A549 (cell line): ENCODE measurements around the gene LZTFL1. TPM values are rescaled to one million over a fixed set of nuclear protein-coding genes. Genes with fewer than 3 reads are reported as not detected.
"Not testable (repeated sequence)": the region's sequence is repeated elsewhere in the genome, so short reads cannot be mapped to it uniquely, and the experiment has no call there.

Experiments
- ATAC-seq, 2 experiments: fragments of 200-7000 bp in 1 of 2; fragments of >200 bp in 1 of 2; cut with Nextera tagmentation in 1 of 2; cut with Tn5 transposase in 1 of 2; 3 replicates each; pipeline versions ENCODE4 v1.8.0 to v1.9.1; 2018 to 2020; ENCODE audit warnings: mild to moderate bottlenecking in 1 of 2, moderate library complexity in 1 of 2
- CTCF ChIA-PET: fragments of 300-600 bp; sonication (Branson Sonifier 250); formaldehyde crosslinking; extraction: SDS; loops from one replicate; lab custom pipeline; 2021; ENCODE audit warnings: antibody characterized with exemption, inconsistent platforms; lab: Yijun Ruan, JAX
- POLR2A ChIA-PET: fragments of 350-600 bp; formaldehyde crosslinking; extraction: SDS; loops from one replicate; lab custom pipeline; 2021; ENCODE audit warnings: antibody characterized with exemption, inconsistent platforms; lab: Yijun Ruan, JAX
- DNase-seq, 2 experiments: peaks; one replicate each; pipeline versions ENCODE4 v3.0.0 to v3.0.0-alpha.2; 2011 to 2016; ENCODE audit warnings: low read depth in 1 of 2, low spot score in 1 of 2
- FAIRE-seq: peaks from 2 replicates; lab custom pipeline; 2011; peaks lifted over from hg19 to GRCh38; lab: Jason Lieb, UNC
- H3K27ac ChIP-seq, 2 experiments: fragments of >200 bp; sonication (Bioruptor Twin); formaldehyde crosslinking; 3 replicates each; pipeline ENCODE4 v1.5.1; 2016 to 2017
- H3K4me1 ChIP-seq: fragments of >200 bp; sonication (Bioruptor Twin); formaldehyde crosslinking; 3 replicates; pipeline ENCODE4 v1.6.1; 2016
- H3K4me2 ChIP-seq: fragments of >200 bp; sonication (Bioruptor Twin); formaldehyde crosslinking; 3 replicates; pipeline ENCODE4 v1.6.1; 2016
- H3K4me3 ChIP-seq: fragments of >200 bp; sonication (Bioruptor Twin); formaldehyde crosslinking; 3 replicates; pipeline ENCODE4 v1.5.1; 2016
- H3K9me3 ChIP-seq: fragments of >200 bp; sonication (Bioruptor Twin); formaldehyde crosslinking; 3 replicates; pipeline ENCODE4 v1.6.1; 2016
- BHLHE40 ChIP-seq: IDR thresholded peaks from 2 replicates; pipeline ENCODE4 v1.6.1; 2012; ENCODE audit warnings: low read depth, low read length, inconsistent platforms
- FOSB ChIP-seq: fragments of 250-450 bp; sonication (Bioruptor Pico); IDR thresholded peaks from 2 replicates; pipeline ENCODE4 v1.5.0; 2020; ENCODE audit warnings: mild to moderate bottlenecking, moderate library complexity
- GATA3 ChIP-seq: IDR thresholded peaks from 2 replicates; pipeline ENCODE4 v1.6.1; 2012; ENCODE audit warnings: borderline replicate concordance
- HOXA7 ChIP-seq: fragments of 250-450 bp; sonication (Bioruptor Pico); IDR thresholded peaks from 2 replicates; pipeline ENCODE4 v1.5.0; 2020; ENCODE audit warnings: mild to moderate bottlenecking, moderate library complexity
- KDM5A ChIP-seq: fragments of 200-600 bp; sonication (generic); IDR thresholded peaks from 2 replicates; pipeline ENCODE4 v1.6.1; 2016; ENCODE audit warnings: antibody characterized with exemption, mild to moderate bottlenecking
- MAZ ChIP-seq: fragments of 150-350 bp; IDR thresholded peaks from 2 replicates; pipeline ENCODE4 v1.6.1; 2014; ENCODE audit warnings: antibody characterized with exemption, low read depth, low read length, borderline replicate concordance
- NFE2L2 ChIP-seq: fragments of 150-350 bp; conservative IDR thresholded peaks from 2 replicates; pipeline ENCODE4 v1.6.1; 2014; ENCODE audit warnings: low read length
- RAD21 ChIP-seq, 2 experiments: fragments of >200 bp in 1 of 2; sonication (Bioruptor Twin) in 1 of 2; formaldehyde crosslinking in 1 of 2; IDR thresholded peaks in 1 of 2; conservative IDR thresholded peaks in 1 of 2; 2 replicates in 1 of 2; 3 replicates in 1 of 2; pipeline ENCODE4 v1.6.1; 2012 to 2018; ENCODE audit warnings: inconsistent platforms in 1 of 2
- RCOR1 ChIP-seq: fragments of 150-350 bp; IDR thresholded peaks from 2 replicates; pipeline ENCODE4 v1.6.1; 2014; ENCODE audit warnings: antibody characterized with exemption, low read length, low read depth
- SREBF2 ChIP-seq: fragments of 450-650 bp; IDR thresholded peaks from 2 replicates; pipeline ENCODE4 v1.6.1; 2014; ENCODE audit warnings: mild to moderate bottlenecking, moderate library complexity
- TFCP2L1 ChIP-seq: fragments of 250-450 bp; sonication (Bioruptor Pico); IDR thresholded peaks from 2 replicates; pipeline ENCODE4 v1.5.0; 2021; ENCODE audit warnings: mild to moderate bottlenecking
- ZC3H11A ChIP-seq: fragments of 450-650 bp; IDR thresholded peaks from 2 replicates; pipeline ENCODE4 v1.6.1; 2014; ENCODE audit warnings: antibody characterized with exemption, mild to moderate bottlenecking
- ZFP36 ChIP-seq: fragments of 450-650 bp; IDR thresholded peaks from 2 replicates; pipeline ENCODE4 v1.6.1; 2014; ENCODE audit warnings: borderline replicate concordance; ENCODE audit not compliant: partially characterized antibody
- ZNF302 ChIP-seq: fragments of 250-450 bp; sonication (Bioruptor Pico); IDR thresholded peaks from 2 replicates; pipeline ENCODE4 v1.9.0; 2021; ENCODE audit warnings: inconsistent platforms, mild to moderate bottlenecking, moderate library complexity
- ZSCAN20 ChIP-seq: fragments of 250-450 bp; sonication (Bioruptor Pico); IDR thresholded peaks from 2 replicates; pipeline ENCODE4 v1.8.0; 2022; ENCODE audit warnings: mild to moderate bottlenecking, moderate library complexity
- WGBS: methylation state at CpG from one replicate; pipeline ENCODE4 v1.1.6; 2017; ENCODE audit errors: missing lambda C conversion rate; 5-methylcytosine and 5-hydroxymethylcytosine counted together
- polyA plus RNA-seq, 4 experiments: library from polyadenylated mRNA; depleted of rRNA in 3 of 4; stranded (reverse); fragments of >200 nt; fragmentation: RNase III in 1 of 4; extraction: RNeasy Plus Mini Kit Qiagen cat#74134 plus additional on column Dnase treatment in 1 of 4; gene quantifications; 2 replicates in 3 of 4; 3 replicates in 1 of 4; pipeline ENCODE4 v1.2.3, GENCODE V29; 2011 to 2017
- TF ChIP-seq, protein P1 (sequence below): IDR thresholded peaks from 2 replicates; pipeline ENCODE4 v1.6.1; 2012; ENCODE audit warnings: low read depth, borderline replicate concordance

The LZTFL1 gene
- polyA plus RNA-seq, 2 of the 4 experiments (the other 2 are of a cell fraction) = 10.8 to 25.0 TPM

DNA sequence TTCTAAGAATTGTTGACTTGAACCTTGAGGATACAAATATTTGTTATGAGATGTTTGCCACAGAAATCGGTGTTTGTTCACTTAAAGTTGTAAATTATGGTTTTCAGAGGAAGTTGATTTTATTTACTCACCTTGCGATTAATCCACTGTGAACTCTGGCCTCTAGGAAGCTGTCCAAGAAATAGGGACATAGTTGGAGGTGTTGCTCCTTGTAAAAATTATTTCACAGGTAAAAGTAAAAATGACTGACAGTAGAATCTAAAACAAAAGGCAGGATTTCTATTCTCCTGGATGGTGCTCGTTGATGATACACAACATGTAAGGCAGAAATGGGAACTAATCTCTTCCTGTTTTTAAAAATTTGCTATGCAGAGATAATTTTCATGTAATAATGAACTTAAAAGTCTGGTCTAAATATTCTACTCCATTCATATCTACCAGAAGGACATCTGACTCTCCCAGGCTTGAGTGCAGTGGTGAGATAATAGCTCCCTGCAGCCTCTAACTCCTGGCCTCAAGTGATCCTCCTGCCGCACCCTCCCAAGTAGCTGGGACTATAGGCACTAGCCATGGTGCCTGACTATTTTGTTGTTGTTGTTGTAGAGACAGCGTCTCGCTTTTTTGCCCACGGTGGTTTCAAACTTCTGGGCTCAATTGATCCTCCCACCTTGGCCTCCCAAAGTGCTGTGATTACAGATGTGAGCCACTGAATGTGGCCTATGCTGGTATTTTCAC is 17.1 kb upstream of the LZTFL1 start:
- Histone ChIP-seq H3K4me1 (no peaks in the 10 kb centered on the region), H3K4me2 (no peak overlapping the region), H3K27ac (no peak overlapping the region), H3K9me3 (peaks cover 4% of the 10 kb centered on the region; the same call in 1 of the 3 replicates), H3K4me3 (no peak overlapping the region)
- FAIRE-seq = no peak
- 62% methylated on average over 7 of the region's 7 CpGs for WGBS
- no peak for DNase-seq
- ATAC-seq = no peak
- TF ChIP-seq TFCP2L1 (CRISPR knock-in tag) (no peak), BHLHE40 (no peak), HOXA7 (CRISPR knock-in tag) (no peak), NFE2L2 (no peak), ZSCAN20 (no peak), ZNF302 (CRISPR knock-in tag) (no peak), RCOR1 (no peak), GATA3 (no peak), ZFP36 (no peak)
- TF ChIP-seq, protein P1, sequence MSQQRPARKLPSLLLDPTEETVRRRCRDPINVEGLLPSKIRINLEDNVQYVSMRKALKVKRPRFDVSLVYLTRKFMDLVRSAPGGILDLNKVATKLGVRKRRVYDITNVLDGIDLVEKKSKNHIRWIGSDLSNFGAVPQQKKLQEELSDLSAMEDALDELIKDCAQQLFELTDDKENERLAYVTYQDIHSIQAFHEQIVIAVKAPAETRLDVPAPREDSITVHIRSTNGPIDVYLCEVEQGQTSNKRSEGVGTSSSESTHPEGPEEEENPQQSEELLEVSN = no peak
- ChIA-PET POLR2A (no interaction called here), CTCF (no interaction called here)

DNA sequence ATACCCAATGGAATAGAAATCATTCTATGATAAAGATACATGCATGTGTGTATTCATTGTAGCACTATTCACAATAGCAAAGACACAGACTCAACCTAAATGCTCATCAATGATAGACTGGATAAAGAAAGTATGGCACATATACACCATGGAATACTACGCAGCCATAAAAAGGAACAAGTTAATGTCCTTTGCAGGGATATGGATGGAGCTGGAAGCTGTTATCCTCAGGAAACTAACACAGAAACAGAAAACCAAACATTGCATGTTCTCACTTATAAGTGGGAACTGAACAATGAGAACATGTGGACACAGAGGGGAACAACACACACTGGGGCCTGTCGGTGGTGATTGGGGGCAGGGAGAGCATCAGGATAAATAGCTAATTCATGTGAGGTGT is 15.1 kb upstream of the LZTFL1 start:
- FAIRE-seq, H3K27ac ChIP-seq, H3K4me1 ChIP-seq, H3K4me3 ChIP-seq, POLR2A ChIA-PET, ATAC-seq, H3K9me3 ChIP-seq, CTCF ChIA-PET, H3K4me2 ChIP-seq, DNase-seq: not testable (repeated sequence)
- 74% methylated on average over 2 of the region's 2 CpGs for WGBS

DNA sequence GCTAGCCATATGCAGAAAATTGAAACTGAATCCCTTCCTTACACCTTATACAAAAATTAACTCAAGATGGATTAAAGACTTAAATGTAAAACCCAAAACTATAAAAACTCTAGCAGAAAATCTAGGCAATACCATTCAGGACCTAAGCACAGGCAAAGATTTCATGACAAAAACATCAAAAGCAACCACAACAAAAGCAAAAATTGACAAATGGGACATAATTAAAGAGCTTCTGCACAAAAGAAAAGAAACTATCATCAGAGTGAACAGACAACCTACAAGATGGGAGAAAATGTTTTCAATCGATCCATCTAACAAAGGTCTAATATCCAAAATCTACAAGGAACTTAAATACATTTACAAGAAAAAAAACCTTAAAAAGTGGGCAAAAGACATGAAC is 14.4 kb upstream of the LZTFL1 start:
- H3K4me1 ChIP-seq, H3K4me3 ChIP-seq, CTCF ChIA-PET, H3K9me3 ChIP-seq, FAIRE-seq, DNase-seq, ATAC-seq, POLR2A ChIA-PET, H3K27ac ChIP-seq, H3K4me2 ChIP-seq: not testable (repeated sequence)
- 42% methylated on average over 1 of the region's 1 CpG for WGBS

DNA sequence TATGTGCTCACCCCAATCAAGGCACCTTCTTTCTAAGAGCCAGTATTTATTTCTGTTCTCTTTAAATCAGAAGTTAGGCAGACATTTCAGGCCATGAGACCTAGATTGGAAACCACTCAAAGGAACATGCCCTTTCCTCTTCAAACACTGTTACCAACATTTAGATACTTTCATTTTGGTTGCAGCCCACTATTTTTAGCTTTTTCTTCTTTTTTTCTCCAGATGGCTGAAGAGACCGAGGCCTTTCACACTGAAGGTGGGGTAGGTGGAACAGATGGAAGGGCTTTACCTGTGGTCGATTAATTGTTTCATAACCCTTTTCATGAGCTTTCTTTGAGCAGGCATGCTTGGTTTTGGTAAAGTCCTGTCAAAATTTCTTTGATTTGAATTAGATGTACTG is 10.9 kb upstream of the LZTFL1 start:
- Histone ChIP-seq H3K27ac (no peak overlapping the region), H3K9me3 (no peaks in the 10 kb centered on the region), H3K4me1 (no peaks in the 10 kb centered on the region), H3K4me2 (no peak overlapping the region), H3K4me3 (no peak overlapping the region)
- no peak for DNase-seq
- TF ChIP-seq RAD21 (conservative IDR thresholded peaks at IDR 0.05 in 1 of 2, IDR thresholded peaks at IDR 0.05 in 1 of 2) (no peak), ZSCAN20 (no peak), TFCP2L1 (CRISPR knock-in tag) (no peak), ZC3H11A (no peak), SREBF2 (no peak), ZFP36 (no peak), MAZ (no peak)
- WGBS = 20% methylated on average over 2 of the region's 2 CpGs
- ATAC-seq = no peak
- CTCF ChIA-PET = interaction anchor here (1.0 to 1.1 kb wide), 2 partner anchors 86 to 516 kb away, joined by 3 to 4 read pairs; no protein-coding TSS in a partner anchor
- no peak for FAIRE-seq
- POLR2A ChIA-PET = no interaction called here

DNA sequence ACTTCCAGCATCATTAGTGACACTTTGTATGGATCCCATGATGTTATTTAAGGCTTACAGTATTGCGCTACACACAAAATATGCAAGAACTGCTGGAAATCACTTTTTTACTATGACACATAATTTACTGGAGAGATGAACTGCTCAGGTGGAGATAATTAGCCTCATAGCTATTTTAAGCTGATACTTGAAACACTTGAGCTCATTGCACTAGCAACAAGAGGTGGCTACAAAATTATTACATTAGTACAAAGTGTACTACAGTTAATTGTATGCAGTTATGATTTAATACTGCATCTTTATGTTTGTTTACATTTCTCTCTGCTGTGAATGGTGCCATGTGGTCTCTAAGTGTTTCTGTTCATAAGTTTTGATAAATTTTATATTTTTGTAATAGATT is 6.5 kb upstream of the LZTFL1 start:
- no peaks in the 10 kb centered on the region for H3K9me3 ChIP-seq
- no peak overlapping the region for H3K4me2 ChIP-seq
- no peak for DNase-seq
- no peaks in the 10 kb centered on the region for H3K4me1 ChIP-seq
- no peak for FAIRE-seq
- WGBS = 47% methylated on average over 1 of the region's 1 CpG
- no peak for TF ChIP-seq KDM5A
- TF ChIP-seq FOSB (CRISPR knock-in tag) = no peak
- no peak for ATAC-seq
- no peak overlapping the region for H3K4me3 ChIP-seq
- POLR2A ChIA-PET = no interaction called here
- CTCF ChIA-PET = no interaction called here
- no peak overlapping the region for H3K27ac ChIP-seq
